ENCODE measurements around the gene RBM22.
A peak's percentile ranks its signal among the peaks of the same experiment; 100 is the strongest.

The RBM22 gene

DNA sequence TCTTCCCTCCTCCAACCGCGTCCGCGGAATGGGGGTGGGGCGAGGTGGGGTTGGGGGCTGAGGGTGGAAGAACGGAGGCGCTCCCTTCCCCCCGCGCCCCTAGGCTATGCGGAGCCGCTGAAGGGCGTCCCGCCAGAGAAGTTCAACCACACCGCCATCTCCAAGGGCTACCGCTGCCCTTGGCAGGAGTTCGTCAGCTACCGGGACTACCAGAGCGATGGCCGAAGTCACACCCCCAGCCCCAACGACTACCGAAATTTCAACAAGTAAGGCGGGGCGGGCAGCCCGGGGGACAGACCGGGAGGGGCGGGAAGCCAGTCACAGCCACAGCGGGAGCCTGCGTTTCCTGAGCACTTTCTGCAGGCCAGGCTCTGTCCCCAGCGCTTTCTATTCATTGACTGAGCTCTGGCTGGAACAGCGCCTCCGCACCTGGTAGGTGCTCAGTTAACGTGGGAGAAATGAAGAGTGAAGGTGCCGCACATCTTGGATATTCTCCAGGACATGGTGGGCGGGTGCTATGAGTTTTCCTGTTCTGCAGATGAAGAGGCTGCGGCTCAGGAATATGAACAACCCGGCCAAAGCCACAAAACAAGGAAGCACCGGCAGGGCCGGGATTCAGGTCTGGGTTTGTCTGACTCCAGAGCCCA lies 28.5 kb downstream of the RBM22 start:
- DNase-seq (ENCODE audit: low read depth in 3 of 3): peak in 1 of 3 donors; percentile 25

GRCh38 chr5:150671509-150672236 lies 29.2 kb downstream of the RBM22 start:
- no peak for DNase-seq (ENCODE audit: low read depth in 3 of 3)

GRCh38 chr5:150670948-150671310 lies 29.9 kb downstream of the RBM22 start:
- no peak for DNase-seq (ENCODE audit: low read depth in 3 of 3)

DNA sequence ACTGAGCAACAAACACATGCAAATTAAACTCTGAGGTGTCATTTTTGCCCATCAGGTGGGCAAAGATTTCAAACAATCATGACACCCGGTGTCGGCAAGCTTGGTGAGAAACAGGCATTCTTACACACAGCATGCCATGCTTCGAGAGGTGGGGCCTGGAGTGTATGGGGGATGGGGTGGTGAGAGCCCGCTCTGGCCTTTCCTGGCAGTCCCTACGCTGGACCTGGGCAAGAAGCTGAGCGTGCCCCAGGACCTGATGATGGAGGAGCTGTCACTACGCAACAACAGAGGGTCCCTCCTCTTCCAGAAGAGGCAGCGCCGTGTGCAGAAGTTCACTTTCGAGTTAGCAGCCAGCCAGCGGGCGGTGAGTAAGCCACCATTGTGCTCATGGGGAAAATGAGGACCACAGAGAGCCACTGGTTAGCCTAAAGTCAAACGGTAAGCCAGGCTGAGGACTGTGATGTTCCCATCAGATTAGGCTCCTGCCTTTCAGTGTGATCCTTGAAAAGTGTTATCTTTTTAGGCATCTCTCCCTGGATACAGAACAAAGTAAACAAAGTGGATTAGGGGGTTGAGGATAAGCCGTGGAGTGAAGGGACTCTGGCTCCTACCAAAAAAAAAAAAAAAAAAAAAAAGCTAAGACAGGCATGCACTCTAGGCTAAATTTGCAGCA lies 30.5 kb downstream of the RBM22 start:
- no peak for DNase-seq (ENCODE audit: low read depth in 3 of 3)

DNA sequence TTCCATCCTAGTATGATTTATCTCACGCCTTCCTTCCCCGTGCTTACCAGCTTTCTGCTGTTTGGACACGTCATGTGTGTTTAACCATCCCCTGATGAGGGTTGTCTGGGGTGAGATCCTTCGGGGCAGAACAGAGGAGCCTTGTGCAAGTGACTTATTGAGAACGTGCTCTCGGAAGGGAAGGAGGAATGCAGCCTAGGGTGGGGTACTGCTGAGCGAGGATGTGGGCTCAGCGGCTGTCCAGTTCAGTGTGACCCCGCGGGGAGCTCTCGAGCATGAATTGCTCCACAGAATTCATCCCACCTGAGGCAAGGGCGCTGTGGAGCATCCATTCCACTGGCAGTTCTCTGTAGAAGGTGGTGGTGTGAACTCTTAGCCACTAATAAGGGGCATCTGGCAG lies 35.8 kb downstream of the RBM22 start:
- no peak for DNase-seq (ENCODE audit: low read depth in 3 of 3)

DNA sequence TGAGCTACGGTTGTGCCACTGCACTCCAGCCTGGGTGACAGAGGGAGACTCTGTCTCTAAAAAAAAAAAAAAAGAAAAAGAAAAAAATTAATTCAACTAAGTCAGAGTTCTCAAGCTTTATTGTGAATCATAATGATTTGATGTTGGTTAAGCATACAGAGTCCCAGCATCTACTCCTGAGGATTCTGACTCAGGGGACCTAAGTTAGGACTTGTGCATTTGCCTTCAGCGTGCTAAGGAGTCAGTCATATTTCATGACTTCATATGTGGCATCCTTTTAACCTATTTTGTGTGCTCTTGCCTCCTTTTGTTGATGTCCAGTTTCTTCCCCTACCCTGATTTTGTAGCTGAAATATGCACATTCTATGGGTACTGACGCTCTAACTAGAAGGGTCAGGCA lies 36.9 kb downstream of the RBM22 start:
- no peak for DNase-seq (ENCODE audit: low read depth in 3 of 3)

DNA sequence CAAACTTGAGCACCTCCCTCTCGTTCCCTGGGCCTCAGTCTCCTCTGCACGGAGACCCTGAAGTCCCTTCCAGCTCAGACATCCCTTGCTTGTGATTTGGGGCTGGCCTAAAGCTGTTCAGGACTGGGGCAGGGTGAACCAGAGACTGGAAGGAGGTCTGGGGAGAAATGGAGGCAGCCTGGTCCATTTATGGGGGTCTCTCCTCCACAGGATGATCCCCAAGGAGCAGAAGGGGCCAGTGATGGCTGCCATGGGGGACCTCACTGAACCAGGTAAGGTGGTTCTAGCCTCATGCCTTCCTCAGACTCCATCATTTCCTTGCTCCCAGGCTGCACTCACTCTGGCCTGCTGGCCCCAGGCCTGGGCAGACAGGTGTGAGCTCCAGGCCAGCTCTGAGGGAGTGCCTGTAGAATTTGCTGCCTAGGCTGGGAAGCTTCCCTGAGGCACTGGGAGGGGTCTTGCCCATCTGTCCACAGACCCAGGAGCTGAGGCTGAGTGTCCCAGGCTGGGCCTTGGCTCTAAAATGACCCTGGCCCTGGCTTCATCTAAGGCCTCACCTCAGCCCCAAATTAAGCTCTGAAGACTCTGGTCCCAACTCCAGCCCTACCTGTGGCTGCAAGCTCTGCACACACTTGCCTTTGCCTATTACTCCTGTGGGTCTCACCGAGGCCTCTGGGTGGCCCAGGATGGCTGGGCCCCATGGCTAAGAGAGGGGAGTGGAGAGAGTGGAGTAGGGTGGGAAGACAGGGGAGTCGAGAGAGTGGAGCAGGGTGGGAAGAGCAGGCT lies 37.9 kb downstream of the RBM22 start:
- no peak for DNase-seq (ENCODE audit: low read depth in 3 of 3)

DNA sequence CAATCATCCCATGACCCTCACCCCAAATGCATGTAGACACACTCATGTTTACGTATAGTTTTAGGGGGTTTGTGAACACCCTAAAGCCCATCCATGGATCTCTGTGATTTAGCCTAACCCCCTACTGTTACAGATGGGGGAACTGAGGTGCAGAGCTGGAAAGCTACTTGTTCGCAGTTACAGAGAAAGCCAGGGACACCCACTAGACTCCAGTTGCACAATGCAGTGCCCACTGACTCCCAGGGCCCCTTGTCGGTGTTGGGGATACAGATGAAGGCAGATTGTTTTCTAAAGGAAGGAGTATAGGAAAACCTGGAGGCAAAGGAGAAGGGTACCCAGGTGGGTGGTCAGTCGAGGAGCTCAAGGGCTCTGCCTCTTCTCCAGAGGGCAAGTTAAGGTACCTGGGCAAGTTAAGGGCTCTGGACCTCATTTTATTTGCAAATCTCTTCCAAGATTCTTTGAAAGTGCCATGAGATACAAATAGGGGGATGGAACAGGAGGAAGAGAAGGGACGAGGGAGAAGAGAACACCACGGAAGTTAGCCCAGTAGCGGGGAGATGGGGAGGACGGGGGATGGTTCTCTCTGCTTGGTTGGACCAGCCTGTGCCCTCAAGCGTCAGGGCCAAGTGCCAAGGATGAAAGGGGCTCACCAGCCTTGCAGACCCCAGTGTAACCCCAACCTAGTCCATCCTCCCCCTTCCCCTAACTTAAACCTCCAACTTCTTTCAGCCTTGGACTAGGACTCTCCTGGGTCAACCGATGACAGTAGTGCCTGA lies 38.9 kb downstream of the RBM22 start:
- no peak for DNase-seq (ENCODE audit: low read depth in 3 of 3)

GRCh38 chr5:150661086-150661485 lies 39.8 kb downstream of the RBM22 start, which contains the start of gene MYOZ3:
TSS of gene MYOZ3 (plus strand) at chr5:150661251. CDS start at chr5:150662942, 1,691 bp downstream.
- DNase-seq (ENCODE audit: low read depth in 3 of 3): no peak

DNA sequence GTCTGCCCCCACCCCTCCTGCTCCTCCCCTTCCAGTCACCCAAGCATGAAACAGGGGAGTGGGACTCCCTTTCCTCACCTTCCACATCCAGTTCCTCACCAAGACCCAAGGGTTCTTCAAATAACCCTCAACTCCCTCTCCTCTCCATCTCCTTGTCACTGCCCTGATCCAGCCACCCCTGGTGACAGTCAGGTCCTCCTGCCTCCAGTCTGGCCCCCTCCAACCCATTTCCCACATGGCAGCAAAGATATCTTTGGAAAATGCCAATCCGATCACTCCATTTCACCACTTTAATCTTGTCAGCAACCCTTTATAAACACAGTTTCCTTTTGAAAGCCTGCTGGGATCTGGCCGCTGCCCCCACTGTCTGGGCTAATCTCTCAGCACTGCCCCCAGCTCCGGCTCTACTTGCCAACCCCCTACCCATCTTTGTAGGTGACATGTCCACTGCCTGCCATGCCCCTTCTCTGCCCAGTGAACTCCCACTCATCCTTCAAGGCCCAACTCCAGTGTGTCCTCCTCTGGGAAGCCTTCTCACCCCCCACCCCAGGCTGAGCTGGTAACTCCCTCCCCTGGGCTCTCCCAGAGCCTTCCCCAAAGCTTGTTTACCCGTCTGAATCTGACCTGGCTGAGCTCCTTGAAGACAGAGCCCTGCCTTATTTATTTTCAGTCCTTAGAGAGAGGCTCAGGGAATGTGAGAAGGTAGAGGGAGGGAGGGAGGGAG lies 40.6 kb downstream of the RBM22 start:
- DNase-seq (ENCODE audit: low read depth in 3 of 3): no peak

- DNase-seq (ENCODE audit: low read depth in 3 of 3): no peak
Measured at GRCh38 chr5:150659360-150660107, 41.3 kb downstream of the RBM22 start.

DNA sequence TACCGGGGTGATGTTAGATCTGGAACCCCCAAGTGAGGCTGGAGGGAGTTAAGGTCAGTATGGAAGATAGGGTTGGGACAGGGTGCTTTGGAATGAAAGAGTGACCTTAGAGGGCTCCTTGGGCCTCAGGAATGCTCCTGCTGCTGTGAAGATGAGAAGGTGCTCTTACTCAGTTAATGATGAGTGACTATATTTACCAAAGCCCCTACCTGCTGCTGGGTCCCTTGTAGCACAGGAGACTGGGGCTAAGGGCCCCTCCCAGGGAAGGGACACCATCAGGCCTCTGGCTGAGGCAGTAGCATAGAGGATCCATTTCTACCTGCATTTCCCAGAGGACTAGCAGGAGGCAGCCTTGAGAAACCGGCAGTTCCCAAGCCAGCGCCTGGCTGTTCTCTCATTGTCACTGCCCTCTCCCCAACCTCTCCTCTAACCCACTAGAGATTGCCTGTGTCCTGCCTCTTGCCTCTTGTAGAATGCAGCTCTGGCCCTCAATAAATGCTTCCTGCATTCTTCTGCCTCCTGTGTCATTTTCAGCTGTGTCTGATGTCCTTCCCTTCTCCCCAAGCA lies 42.1 kb downstream of the RBM22 start:
- no peak for DNase-seq (ENCODE audit: low read depth in 3 of 3)

DNA sequence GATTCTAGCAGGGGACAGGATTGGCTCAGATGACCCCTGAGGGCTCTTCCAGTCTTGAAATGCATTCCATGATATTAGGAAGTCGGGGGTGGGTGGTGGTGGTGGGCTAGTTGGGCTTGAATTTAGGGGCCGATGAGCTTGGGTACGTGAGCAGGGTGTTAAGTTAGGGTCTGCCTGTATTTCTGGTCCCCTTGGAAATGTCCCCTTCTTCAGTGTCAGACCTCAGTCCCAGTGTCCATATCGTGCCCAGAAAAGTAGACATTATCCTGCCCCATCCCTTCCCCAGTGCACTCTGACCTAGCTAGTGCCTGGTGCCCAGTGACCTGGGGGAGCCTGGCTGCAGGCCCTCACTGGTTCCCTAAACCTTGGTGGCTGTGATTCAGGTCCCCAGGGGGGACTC lies 42.7 kb downstream of the RBM22 start:
- DNase-seq (ENCODE audit: low read depth in 3 of 3): no peak

DNA sequence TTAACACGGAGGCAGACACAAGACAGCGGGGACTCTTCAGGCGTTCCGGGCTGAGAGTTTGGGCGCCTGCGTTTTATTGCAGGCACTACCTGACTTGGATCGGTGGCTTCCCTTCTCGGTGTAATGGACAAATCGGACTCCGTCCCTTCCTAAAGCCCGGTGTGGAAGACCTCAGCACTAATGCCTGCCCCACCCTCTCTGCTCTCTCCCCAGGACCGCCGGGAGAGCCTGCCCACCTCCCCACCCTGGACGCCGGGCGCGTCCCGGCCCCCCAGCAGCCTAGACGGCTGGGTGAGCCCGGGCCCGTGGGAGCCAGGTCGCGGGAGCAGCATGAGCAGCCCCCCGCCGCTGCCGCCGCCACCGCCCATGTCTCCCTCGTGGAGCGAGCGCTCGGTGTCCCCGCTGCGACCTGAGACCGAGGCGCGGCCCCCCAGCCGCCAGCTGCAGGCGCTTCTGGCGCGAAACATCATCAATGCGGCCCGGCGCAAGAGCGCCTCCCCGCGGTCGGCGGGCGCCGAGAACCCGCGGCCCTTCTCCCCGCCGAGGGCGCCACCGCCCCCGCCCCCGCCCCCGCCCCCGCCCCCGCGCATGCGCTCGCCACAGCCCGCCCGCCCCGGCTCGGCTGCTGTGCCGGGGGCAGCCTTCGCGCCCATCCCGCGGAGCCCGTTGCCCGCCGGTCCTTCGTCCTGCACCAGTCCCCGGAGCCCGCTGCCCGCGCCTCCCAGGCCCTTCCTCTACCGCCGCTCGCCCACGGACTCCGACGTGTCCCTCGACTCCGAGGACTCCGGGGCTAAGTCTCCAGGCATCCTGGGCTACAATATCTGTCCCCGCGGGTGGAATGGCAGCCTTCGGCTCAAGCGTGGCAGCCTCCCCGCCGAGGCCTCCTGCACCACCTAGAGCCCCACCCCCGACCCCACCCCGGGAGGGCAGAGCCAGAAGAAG lies 44.4 kb downstream of the RBM22 start:
- peak; percentile 24 to 65 (median 32) for DNase-seq (ENCODE audit: low read depth in 3 of 3)

- no peak for DNase-seq (ENCODE audit: low read depth in 3 of 3)
Measured at GRCh38 chr5:150655221-150655620, 45.6 kb downstream of the RBM22 start.

DNA sequence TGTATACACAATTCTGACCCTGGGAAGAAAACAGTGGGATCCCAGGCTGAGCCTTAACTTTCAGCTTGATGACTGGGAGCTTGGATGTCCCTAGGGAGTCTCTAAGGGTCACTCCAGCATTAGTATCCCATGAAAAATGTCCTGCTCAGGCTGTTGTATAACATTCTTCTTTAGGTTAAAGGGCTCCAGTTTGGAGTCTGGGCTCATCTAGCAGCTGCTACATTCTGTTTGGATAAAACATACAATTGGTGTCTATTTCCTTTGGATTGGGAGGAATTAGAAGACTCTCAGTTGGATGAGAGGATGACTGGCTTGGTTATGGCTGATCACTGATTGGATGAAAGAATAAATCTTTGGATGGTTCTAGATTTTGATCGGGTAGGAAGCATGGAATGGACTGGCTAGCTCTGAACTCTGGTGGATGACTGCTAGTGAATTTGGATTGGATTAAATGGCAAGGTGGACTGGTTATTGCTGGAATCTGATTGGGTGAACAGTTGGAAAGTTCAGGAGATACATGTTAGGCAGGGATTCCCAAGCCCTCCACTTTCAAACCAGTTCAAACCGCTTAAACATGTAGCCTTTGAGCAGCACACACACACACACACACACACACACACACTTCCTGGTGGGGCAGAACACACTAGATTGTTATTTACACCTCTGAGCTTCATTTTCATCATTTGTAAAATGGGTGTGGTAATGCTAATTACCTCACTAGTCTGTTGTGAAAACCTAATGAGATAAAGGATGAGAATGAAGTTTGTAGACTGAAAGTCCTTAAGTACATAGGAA lies 46.9 kb downstream of the RBM22 start:
- no peak for DNase-seq (ENCODE audit: low read depth in 3 of 3)

DNA sequence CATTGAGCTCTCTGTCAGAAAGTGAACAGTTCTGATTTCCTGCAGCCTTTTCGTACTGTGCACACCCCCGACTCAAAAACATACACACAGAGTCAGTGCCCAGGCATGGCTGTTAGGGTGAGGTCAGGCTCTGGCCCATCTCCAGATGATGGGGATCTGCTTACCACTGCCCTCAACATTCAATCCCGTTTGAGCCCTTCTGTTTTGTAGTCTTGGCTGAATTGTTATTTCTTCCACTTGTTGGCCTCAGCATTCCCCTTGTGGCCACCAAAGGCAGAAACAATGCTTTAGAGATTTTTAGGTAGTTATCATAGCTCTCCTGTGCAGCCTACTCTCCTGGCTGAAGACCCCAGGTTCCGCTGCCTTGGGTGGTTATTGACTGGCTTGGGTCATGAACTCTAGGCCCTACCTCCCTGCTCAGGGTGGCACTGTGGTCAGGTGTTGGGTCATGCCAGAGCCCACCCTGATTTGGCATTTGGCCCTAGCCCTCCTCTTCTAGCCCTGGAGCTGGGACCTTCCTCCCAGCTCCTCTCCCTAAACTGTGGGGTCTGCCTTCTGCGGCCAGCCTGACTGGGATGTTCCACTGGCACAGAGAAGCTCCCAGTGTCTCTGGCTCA lies 47.6 kb downstream of the RBM22 start:
- no peak for DNase-seq (ENCODE audit: low read depth in 3 of 3)

All from stimulated activated CD4-positive, alpha-beta T cell treated with anti-CD3 and anti-CD28 coated beads, TNF-alpha, amount 100 ng/mL, for 48 hours (primary cell).